K562 (cell line): ENCODE results near the gene USP13. TPM values are rescaled to one million over a fixed set of nuclear protein-coding genes. Genes with fewer than 3 reads are reported as not detected.

Experiments used
- EGR1 ChIP-seq: fragments of 450-650 bp; conservative IDR thresholded peaks from 2 replicates; pipeline ENCODE4 v1.6.1; 2017; ENCODE audit warnings: mild to moderate bottlenecking
- NR4A1 ChIP-seq, 2 experiments: fragments of 250-450 bp in 1 of 2; fragments of 450-650 bp in 1 of 2; sonication (Bioruptor Pico) in 1 of 2; IDR thresholded peaks; 2 replicates each; pipeline versions ENCODE4 v1.4.0 to v1.6.1; 2016 to 2020; ENCODE audit warnings: mild to moderate bottlenecking in 2 of 2, missing compliant biosample characterization in 1 of 2, missing genetic modification characterization in 1 of 2, moderate library complexity in 1 of 2
- REST ChIP-seq, 2 experiments: fragments of 450-650 bp; formaldehyde crosslinking in 1 of 2; IDR thresholded peaks; 2 replicates each; pipeline versions ENCODE4 v1.4.0 to v1.6.1; 2014 to 2020; ENCODE audit warnings: mild to moderate bottlenecking in 2 of 2, borderline replicate concordance in 1 of 2, low read depth in 1 of 2
- polyA plus RNA-seq, 8 experiments: library from polyadenylated mRNA; depleted of rRNA in 4 of 8; stranded (reverse) in 5 of 8; unstranded in 3 of 8; fragments of >200 nt; fragmentation: Nextera tagmentation in 2 of 8; fragmentation: Illumina TruSeq in 1 of 8; extraction: Ambion mirVana in 2 of 8; extraction: Trizol in 1 of 8; gene quantifications; 2 replicates each; pipeline versions ENCODE4 v1.2.1 to v1.2.3, GENCODE V29; 2011 to 2014; ENCODE audit warnings: inconsistent platforms in 1 of 8, missing spikeins in 1 of 8
- total RNA-seq, 7 experiments: library from RNA; depleted of rRNA in 6 of 7; stranded (reverse); fragments of >200 nt in 6 of 7; fragmentation: Illumina TruSeq in 2 of 7; extraction: Trizol in 2 of 7; gene quantifications; 2 replicates each; pipeline versions ENCODE4 v1.2.1 to v1.2.3, GENCODE V29; 2011 to 2021; ENCODE audit warnings: low replicate concordance in 1 of 7

USP13 gene
- total and polyA plus RNA-seq, 9 of the 15 experiments (the other 6 are each of a cell fraction or from before 2014, with no cell fraction given) = 0.11 to 2.3 (median 0.51) TPM

DNA sequence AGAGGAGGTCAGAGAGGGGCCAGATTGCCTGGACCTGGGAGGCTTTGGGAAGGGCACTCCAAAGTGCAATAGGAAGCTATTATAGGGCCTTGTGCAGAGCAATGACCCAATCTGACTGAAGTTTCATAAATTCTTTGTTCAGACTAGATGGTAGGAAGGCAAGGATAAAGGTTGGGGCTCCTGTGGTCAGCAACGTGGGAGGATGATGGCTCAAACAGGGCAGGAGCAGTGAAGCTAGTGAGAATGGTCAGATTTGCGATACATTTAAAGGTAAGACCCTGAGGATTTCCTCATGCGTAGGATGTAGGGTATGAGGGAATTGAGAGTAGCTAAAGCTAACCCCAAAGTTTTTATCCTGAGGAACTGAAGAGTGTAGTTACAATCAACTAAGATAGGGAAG, 139.0 kb downstream of the USP13 start (continued):
- TF ChIP-seq REST (IDR thresholded peaks at IDR 0.05; ENCODE audit: borderline replicate concordance) = no peak
- no peak for TF ChIP-seq REST (CRISPR knock-in tag; IDR thresholded peaks at IDR 0.05; ENCODE audit: low read depth)
- no peak for TF ChIP-seq EGR1
- no peak for TF ChIP-seq NR4A1 (CRISPR knock-in tag; IDR thresholded peaks at IDR 0.05)
- no peak for TF ChIP-seq NR4A1 (tag; IDR thresholded peaks at IDR 0.05)
